GM23338 (cell line): ENCODE measurements around the gene RGS17.

ENCODE experiments used
- EZH2 ChIP-seq: fragments of 200-600 bp; sonication (generic); IDR thresholded peaks from one replicate; pipeline ENCODE4 v1.8.0; 2017; ENCODE audit warnings: antibody characterized with exemption, mild to moderate bottlenecking, low read depth; ENCODE audit not compliant: unreplicated experiment
- EZH2phosphoT487 ChIP-seq: fragments of 200-600 bp; sonication (generic); IDR thresholded peaks from one replicate; pipeline ENCODE4 v1.8.1; 2018; ENCODE audit warnings: antibody characterized with exemption; ENCODE audit not compliant: unreplicated experiment
- POLR2AphosphoS5 ChIP-seq: IDR thresholded peaks from 2 replicates; pipeline ENCODE4 v1.6.1; 2016; ENCODE audit warnings: antibody characterized with exemption, low read depth
- REST ChIP-seq: IDR thresholded peaks from one replicate; pipeline ENCODE4 v1.6.1; 2018; ENCODE audit warnings: antibody characterized with exemption; ENCODE audit not compliant: unreplicated experiment
- ZNF114 ChIP-seq: fragments of 250-450 bp; sonication (Bioruptor Pico); IDR thresholded peaks from 2 replicates; pipeline ENCODE4 v1.5.0; 2020; ENCODE audit warnings: mild to moderate bottlenecking, moderate library complexity
- TF ChIP-seq, protein P1 (sequence below), 2 experiments: fragments of 200-600 bp in 1 of 2; sonication (generic) in 1 of 2; conservative IDR thresholded peaks; 2 replicates each; pipeline versions ENCODE4 v1.5.1 to v1.6.1; 2016 to 2017; ENCODE audit warnings: antibody characterized with exemption in 2 of 2, low read depth in 2 of 2, mild to moderate bottlenecking in 2 of 2, moderate library complexity in 1 of 2

GRCh38 chr6:153048631-153049030, 82.5 kb downstream of the RGS17 start:
- TF ChIP-seq EZH2 (no peak), REST (no peak), POLR2AphosphoS5 (no peak), ZNF114 (no peak), EZH2phosphoT487 (no peak)
- TF ChIP-seq, protein P1, sequence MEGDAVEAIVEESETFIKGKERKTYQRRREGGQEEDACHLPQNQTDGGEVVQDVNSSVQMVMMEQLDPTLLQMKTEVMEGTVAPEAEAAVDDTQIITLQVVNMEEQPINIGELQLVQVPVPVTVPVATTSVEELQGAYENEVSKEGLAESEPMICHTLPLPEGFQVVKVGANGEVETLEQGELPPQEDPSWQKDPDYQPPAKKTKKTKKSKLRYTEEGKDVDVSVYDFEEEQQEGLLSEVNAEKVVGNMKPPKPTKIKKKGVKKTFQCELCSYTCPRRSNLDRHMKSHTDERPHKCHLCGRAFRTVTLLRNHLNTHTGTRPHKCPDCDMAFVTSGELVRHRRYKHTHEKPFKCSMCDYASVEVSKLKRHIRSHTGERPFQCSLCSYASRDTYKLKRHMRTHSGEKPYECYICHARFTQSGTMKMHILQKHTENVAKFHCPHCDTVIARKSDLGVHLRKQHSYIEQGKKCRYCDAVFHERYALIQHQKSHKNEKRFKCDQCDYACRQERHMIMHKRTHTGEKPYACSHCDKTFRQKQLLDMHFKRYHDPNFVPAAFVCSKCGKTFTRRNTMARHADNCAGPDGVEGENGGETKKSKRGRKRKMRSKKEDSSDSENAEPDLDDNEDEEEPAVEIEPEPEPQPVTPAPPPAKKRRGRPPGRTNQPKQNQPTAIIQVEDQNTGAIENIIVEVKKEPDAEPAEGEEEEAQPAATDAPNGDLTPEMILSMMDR (conservative IDR thresholded peaks at IDR 0.05; ENCODE audit: low read depth in 2 of 2) = no peak
